ENCODE results near the gene C17orf58. TPM values are rescaled to one million over a fixed set of nuclear protein-coding genes. Genes with fewer than 3 reads are reported as not detected.
A peak's percentile ranks its signal among the peaks of the same experiment; 100 is the strongest.

The C17orf58 gene
- total RNA-seq, 1 donor: 7.2 TPM

DNA sequence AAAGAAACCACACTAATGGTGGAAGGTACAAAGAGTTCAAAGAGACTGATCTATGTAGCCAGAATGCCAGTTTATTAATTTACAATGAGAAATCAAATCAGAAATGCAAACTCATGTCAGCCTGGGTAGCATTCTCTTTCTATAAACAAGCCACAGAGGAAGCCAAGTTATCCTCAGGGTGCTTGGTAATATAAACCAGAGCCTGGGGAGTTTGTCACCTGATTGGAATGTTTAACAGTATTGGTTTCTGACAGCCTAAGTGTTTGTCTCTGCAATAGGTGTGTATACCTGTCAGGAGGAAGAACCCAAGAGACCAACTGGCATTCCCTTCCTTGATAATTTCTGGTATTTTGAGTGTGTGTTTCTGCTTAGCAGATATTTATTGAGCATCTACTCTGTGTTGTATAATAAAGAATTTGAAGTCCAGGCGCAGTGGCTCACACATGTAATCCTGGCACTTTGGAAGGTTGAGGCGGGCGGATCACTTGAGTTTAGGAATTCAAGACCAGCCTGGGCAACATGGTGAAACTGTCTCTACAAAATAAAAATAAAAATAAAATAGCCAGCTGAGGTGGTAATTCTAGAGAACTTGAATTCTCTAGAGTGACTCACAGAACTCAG lies 3.1 kb upstream of the C17orf58 start:
- no peak overlapping the region for H3K4me3 ChIP-seq (ENCODE audit: insufficient read depth, low read length)
- TF ChIP-seq, protein P1, sequence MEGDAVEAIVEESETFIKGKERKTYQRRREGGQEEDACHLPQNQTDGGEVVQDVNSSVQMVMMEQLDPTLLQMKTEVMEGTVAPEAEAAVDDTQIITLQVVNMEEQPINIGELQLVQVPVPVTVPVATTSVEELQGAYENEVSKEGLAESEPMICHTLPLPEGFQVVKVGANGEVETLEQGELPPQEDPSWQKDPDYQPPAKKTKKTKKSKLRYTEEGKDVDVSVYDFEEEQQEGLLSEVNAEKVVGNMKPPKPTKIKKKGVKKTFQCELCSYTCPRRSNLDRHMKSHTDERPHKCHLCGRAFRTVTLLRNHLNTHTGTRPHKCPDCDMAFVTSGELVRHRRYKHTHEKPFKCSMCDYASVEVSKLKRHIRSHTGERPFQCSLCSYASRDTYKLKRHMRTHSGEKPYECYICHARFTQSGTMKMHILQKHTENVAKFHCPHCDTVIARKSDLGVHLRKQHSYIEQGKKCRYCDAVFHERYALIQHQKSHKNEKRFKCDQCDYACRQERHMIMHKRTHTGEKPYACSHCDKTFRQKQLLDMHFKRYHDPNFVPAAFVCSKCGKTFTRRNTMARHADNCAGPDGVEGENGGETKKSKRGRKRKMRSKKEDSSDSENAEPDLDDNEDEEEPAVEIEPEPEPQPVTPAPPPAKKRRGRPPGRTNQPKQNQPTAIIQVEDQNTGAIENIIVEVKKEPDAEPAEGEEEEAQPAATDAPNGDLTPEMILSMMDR (IDR thresholded peaks at IDR 0.05; ENCODE audit: extremely low read depth, low read depth, low read length): no peak
- no peaks in the 10 kb centered on the region for H3K79me2 ChIP-seq (ENCODE audit: insufficient read depth, low read length)
- H3K9me3 ChIP-seq (ENCODE audit: low read depth, low read length): no peaks in the 10 kb centered on the region
- H2AFZ ChIP-seq (ENCODE audit: low read length): no peak overlapping the region
- no peaks in the 10 kb centered on the region for H3K27me3 ChIP-seq (ENCODE audit: insufficient read depth, low read length)
- no peak overlapping the region for H3K4me2 ChIP-seq (ENCODE audit: insufficient read depth, low read length)
- no peak overlapping the region for H3K27ac ChIP-seq (ENCODE audit: low read depth, low read length)
- H4K20me1 ChIP-seq (ENCODE audit: insufficient read depth, low read length): peaks cover 6% of the 10 kb centered on the region
- H3K36me3 ChIP-seq (ENCODE audit: insufficient read depth, low read length): no peaks in the 10 kb centered on the region
- peaks cover 11% of the 10 kb centered on the region for H3K4me1 ChIP-seq (ENCODE audit: insufficient read depth, low read length)
- no peak for DNase-seq (ENCODE audit: insufficient read length, low spot score, missing footprints)

DNA sequence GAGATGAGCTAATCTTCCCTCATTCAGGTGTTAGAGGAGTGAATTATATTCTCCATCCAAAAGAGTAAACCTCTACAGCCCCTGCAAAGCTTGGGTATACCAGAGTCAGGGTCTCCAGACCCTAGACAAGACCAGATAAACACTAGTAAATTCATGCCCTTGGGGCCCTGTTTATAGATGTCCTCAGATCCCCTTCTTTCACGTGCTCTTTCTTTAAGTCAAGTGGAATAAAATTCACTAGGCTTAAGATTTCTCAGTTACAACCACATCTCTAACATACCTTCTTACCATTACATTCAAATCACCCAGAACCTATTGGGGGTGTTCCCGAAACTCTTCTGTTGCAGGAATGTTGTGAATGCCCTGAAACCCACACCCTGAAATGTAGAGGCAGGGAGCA lies 2.2 kb upstream of the C17orf58 start:
- no peaks in the 10 kb centered on the region for H3K79me2 ChIP-seq (ENCODE audit: insufficient read depth, low read length)
- H3K27me3 ChIP-seq (ENCODE audit: insufficient read depth, low read length): no peaks in the 10 kb centered on the region
- no peak overlapping the region for H3K4me3 ChIP-seq (ENCODE audit: insufficient read depth, low read length)
- no peak for DNase-seq (ENCODE audit: insufficient read length, low spot score, missing footprints)
- H3K4me2 ChIP-seq (ENCODE audit: insufficient read depth, low read length): no peak overlapping the region
- TF ChIP-seq, protein P1 (IDR thresholded peaks at IDR 0.05; ENCODE audit: extremely low read depth, low read depth, low read length): no peak
- no peak overlapping the region for H3K27ac ChIP-seq (ENCODE audit: low read depth, low read length)
- no peaks in the 10 kb centered on the region for H3K9me3 ChIP-seq (ENCODE audit: low read depth, low read length)
- H4K20me1 ChIP-seq (ENCODE audit: insufficient read depth, low read length): peaks cover 6% of the 10 kb centered on the region
- H2AFZ ChIP-seq (ENCODE audit: low read length): no peak overlapping the region
- H3K4me1 ChIP-seq (ENCODE audit: insufficient read depth, low read length): peaks cover 14% of the 10 kb centered on the region
- H3K36me3 ChIP-seq (ENCODE audit: insufficient read depth, low read length): no peaks in the 10 kb centered on the region

DNA sequence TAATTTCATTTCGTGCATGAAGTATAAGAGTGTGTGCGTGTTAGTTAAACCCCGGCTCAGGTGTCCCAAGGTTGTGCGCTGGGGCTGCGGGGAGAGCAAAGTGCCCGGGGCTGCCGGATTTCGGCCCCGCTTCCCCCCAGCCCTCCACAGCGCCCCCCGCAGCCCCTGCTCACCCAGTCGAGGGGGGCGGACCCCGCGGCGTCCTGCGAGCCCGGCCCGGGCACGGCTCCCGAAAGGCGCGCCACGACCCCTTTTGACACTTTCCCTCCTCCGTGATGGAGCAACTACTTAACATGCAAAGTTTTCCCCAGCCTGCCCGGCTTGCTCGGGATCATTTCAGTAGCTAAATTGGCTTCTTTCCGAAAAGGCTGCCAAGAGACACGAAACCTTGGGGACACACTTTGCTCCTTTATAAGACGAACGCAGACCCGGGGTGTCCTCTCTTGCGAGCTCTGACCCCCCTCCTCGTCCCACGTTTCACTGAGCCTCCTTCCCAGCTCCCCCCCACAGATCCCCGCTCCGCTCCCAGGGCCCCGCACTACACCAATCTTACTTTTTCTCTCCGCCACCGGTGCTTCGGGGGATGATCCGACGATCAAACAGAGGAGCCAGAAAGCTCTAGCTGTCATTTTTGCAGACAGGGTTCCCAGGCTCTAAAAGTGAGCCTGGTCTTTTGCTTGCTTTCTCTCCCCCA lies 552 bp downstream of the C17orf58 start:
- DNase-seq (ENCODE audit: insufficient read length, low spot score, missing footprints): peak; percentile 75
- TF ChIP-seq, protein P1 (IDR thresholded peaks at IDR 0.05; ENCODE audit: extremely low read depth, low read depth, low read length): no peak

DNA sequence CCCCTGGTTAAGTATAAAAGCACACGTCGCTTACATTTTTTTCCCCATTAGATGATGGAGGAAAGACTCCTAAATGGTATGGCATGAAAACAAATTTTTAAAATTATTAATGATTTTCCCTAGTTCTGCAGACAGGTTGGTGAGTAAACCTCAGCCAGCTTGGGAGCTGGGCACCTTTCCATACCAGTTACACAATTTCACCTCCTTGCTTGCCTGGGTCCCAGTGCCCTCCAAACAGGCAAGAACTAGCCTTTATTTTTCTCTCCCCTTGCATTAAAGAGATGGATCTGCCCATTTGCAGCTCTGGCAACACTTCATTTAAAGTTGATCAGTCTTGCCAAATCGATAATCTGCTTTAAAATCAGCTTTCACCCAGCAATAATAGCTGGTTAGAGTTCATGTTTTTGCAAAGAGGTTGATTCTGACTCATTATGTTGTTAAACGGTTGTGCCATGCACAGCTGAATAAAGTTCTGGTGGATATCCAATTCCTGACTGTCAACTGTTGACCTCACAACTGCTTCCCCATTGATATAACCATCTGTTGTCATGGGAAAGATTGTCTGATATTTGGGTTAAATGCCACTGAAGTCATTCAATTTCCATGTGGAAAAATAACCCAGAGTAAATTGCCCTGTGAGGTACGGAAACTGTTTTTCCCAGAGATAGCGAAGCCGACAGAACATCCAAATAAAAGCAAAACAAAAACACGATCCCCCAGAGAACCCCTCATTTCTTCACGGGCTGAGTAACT lies 1.3 kb downstream of the C17orf58 start:
- TF ChIP-seq, protein P1 (IDR thresholded peaks at IDR 0.05; ENCODE audit: extremely low read depth, low read depth, low read length): no peak
- peak; percentile 96 for DNase-seq (ENCODE audit: insufficient read length, low spot score, missing footprints)
- Histone ChIP-seq H3K27me3 (ENCODE audit: insufficient read depth, low read length) (no peaks in the 10 kb centered on the region), H3K4me1 (ENCODE audit: insufficient read depth, low read length) (peaks cover 20% of the 10 kb centered on the region), H2AFZ (ENCODE audit: low read length) (no peak overlapping the region), H3K36me3 (ENCODE audit: insufficient read depth, low read length) (no peaks in the 10 kb centered on the region), H3K9me3 (ENCODE audit: low read depth, low read length) (no peaks in the 10 kb centered on the region), H3K4me3 (ENCODE audit: insufficient read depth, low read length) (peak overlapping the region; percentile 76), H3K79me2 (ENCODE audit: insufficient read depth, low read length) (no peaks in the 10 kb centered on the region), H4K20me1 (ENCODE audit: insufficient read depth, low read length) (peaks cover 6% of the 10 kb centered on the region), H3K27ac (ENCODE audit: low read depth, low read length) (peak overlapping the region; percentile 79), H3K4me2 (ENCODE audit: insufficient read depth, low read length) (peak overlapping the region; percentile 99)

More for the DNA sequence above, 552 bp downstream of the C17orf58 start:
- Histone ChIP-seq H3K4me2 (ENCODE audit: insufficient read depth, low read length) (peak overlapping the region; percentile 99), H3K79me2 (ENCODE audit: insufficient read depth, low read length) (no peaks in the 10 kb centered on the region), H3K36me3 (ENCODE audit: insufficient read depth, low read length) (no peaks in the 10 kb centered on the region), H4K20me1 (ENCODE audit: insufficient read depth, low read length) (peaks cover 6% of the 10 kb centered on the region), H3K4me3 (ENCODE audit: insufficient read depth, low read length) (peak overlapping the region; percentile 76), H3K27me3 (ENCODE audit: insufficient read depth, low read length) (no peaks in the 10 kb centered on the region), H3K27ac (ENCODE audit: low read depth, low read length) (peak overlapping the region; percentile 79), H3K9me3 (ENCODE audit: low read depth, low read length) (no peaks in the 10 kb centered on the region), H3K4me1 (ENCODE audit: insufficient read depth, low read length) (peaks cover 20% of the 10 kb centered on the region), H2AFZ (ENCODE audit: low read length) (peak overlapping the region; percentile 85)

All from osteoblast (primary cell).